K562 (cell line): ENCODE data around the gene OR4D9. TPM values are rescaled to one million over a fixed set of nuclear protein-coding genes. Genes with fewer than 3 reads are reported as not detected.

ENCODE experiments used
- CEBPG ChIP-seq, 3 experiments: fragments of 200-800 bp in 1 of 3; sonication (Bioruptor generic) in 1 of 3; sonication (generic) in 1 of 3; formaldehyde crosslinking in 1 of 3; IDR thresholded peaks in 2 of 3; conservative IDR thresholded peaks in 1 of 3; 2 replicates each; pipeline versions ENCODE4 v1.6.1 to v1.8.0; 2016 to 2022; ENCODE audit warnings: missing compliant biosample characterization in 2 of 3, missing genetic modification characterization in 2 of 3, mild to moderate bottlenecking in 1 of 3, missing genetic modification reagents in 1 of 3
- CXXC5 ChIP-seq: fragments of 250-450 bp; sonication (Bioruptor Pico); IDR thresholded peaks from 2 replicates; pipeline ENCODE4 v1.8.0; 2022; ENCODE audit warnings: inconsistent platforms, mild to moderate bottlenecking, moderate library complexity
- ILK ChIP-seq: fragments of 450-650 bp; IDR thresholded peaks from 2 replicates; pipeline ENCODE4 v1.6.1; 2016; ENCODE audit warnings: missing genetic modification characterization, low read depth, mild to moderate bottlenecking, missing compliant biosample characterization, moderate library complexity, borderline replicate concordance
- MCM3 ChIP-seq: fragments of 450-650 bp; IDR thresholded peaks from 2 replicates; pipeline ENCODE4 v1.6.1; 2016
- MECOM ChIP-seq: fragments of 250-450 bp; sonication (Bioruptor Pico); IDR thresholded peaks from 2 replicates; pipeline ENCODE4 v1.8.0; 2022; ENCODE audit warnings: inconsistent platforms
- POLR3A ChIP-seq: IDR thresholded peaks from 2 replicates; pipeline ENCODE4 v1.6.1; 2011; ENCODE audit warnings: borderline replicate concordance, mild to moderate bottlenecking, moderate library complexity; ENCODE audit not compliant: insufficient read length, insufficient read depth; ENCODE audit errors: extremely low read depth
- RAD21 ChIP-seq, 2 experiments: fragments of 250-450 bp in 1 of 2; fragments of 450-650 bp in 1 of 2; sonication (Bioruptor Pico) in 1 of 2; formaldehyde crosslinking in 1 of 2; IDR thresholded peaks in 1 of 2; conservative IDR thresholded peaks in 1 of 2; 2 replicates each; pipeline versions ENCODE4 v1.4.0 to v1.8.0; 2020 to 2022; ENCODE audit warnings: mild to moderate bottlenecking in 2 of 2, moderate library complexity in 1 of 2
- RB1 ChIP-seq: fragments of 450-650 bp; IDR thresholded peaks from 2 replicates; pipeline ENCODE4 v1.6.1; 2017; ENCODE audit warnings: low read depth, mild to moderate bottlenecking
- SAFB2 ChIP-seq: fragments of 200-400 bp; formaldehyde crosslinking; IDR thresholded peaks from 2 replicates; pipeline ENCODE4 v1.6.1; 2018; ENCODE audit warnings: borderline replicate concordance, low read length, low read depth, moderate library complexity; ENCODE audit not compliant: severe bottlenecking
- SETDB1 ChIP-seq: IDR thresholded peaks from one replicate; pipeline ENCODE4 v1.6.1; 2012; ENCODE audit warnings: low read length, control low read depth, inconsistent platforms
- SRSF3 ChIP-seq: fragments of 200-400 bp; formaldehyde crosslinking; IDR thresholded peaks from 2 replicates; pipeline ENCODE4 v1.6.1; 2016; ENCODE audit warnings: mild to moderate bottlenecking, low read length, moderate library complexity; ENCODE audit not compliant: insufficient read depth
- ZNF184 ChIP-seq: sonication (generic); formaldehyde crosslinking; IDR thresholded peaks from 2 replicates; pipeline ENCODE4 v1.5.0; 2020; ENCODE audit warnings: missing genetic modification reagents
- polyA plus RNA-seq, 8 experiments: library from polyadenylated mRNA; depleted of rRNA in 4 of 8; stranded (reverse) in 5 of 8; unstranded in 3 of 8; fragments of >200 nt; fragmentation: Nextera tagmentation in 2 of 8; fragmentation: Illumina TruSeq in 1 of 8; extraction: Ambion mirVana in 2 of 8; extraction: Trizol in 1 of 8; gene quantifications; 2 replicates each; pipeline versions ENCODE4 v1.2.1 to v1.2.3, GENCODE V29; 2011 to 2014; ENCODE audit warnings: inconsistent platforms in 1 of 8, missing spikeins in 1 of 8
- total RNA-seq, 7 experiments: library from RNA; depleted of rRNA in 6 of 7; stranded (reverse); fragments of >200 nt in 6 of 7; fragmentation: Illumina TruSeq in 2 of 7; extraction: Trizol in 2 of 7; gene quantifications; 2 replicates each; pipeline versions ENCODE4 v1.2.1 to v1.2.3, GENCODE V29; 2011 to 2021; ENCODE audit warnings: low replicate concordance in 1 of 7
- TF ChIP-seq, protein P1 (sequence below): fragments of 200-800 bp; sonication (Bioruptor generic); IDR thresholded peaks from 2 replicates; pipeline ENCODE4 v1.6.1; 2017; ENCODE audit warnings: missing genetic modification characterization, missing compliant biosample characterization
- TF ChIP-seq, protein P2 (sequence below): fragments of 450-650 bp; IDR thresholded peaks from 2 replicates; pipeline ENCODE4 v1.6.1; 2014; ENCODE audit warnings: low read depth, mild to moderate bottlenecking, moderate library complexity, borderline replicate concordance
- TF ChIP-seq, protein P3 (sequence below): fragments of 250-450 bp; sonication (Bioruptor Pico); IDR thresholded peaks from 2 replicates; pipeline ENCODE4 v1.4.0; 2020; ENCODE audit warnings: mild to moderate bottlenecking, moderate library complexity
- TF ChIP-seq, protein P4 (sequence below): fragments of 450-650 bp; IDR thresholded peaks from 2 replicates; pipeline ENCODE4 v1.6.1; 2016; ENCODE audit warnings: low read depth, mild to moderate bottlenecking, moderate library complexity
- TF ChIP-seq, protein P5 (sequence below): fragments of 450-650 bp; IDR thresholded peaks from 2 replicates; pipeline ENCODE4 v1.6.1; 2016; ENCODE audit warnings: missing biosample characterization, missing genetic modification characterization
- TF ChIP-seq, protein P6 (sequence below): fragments of 250-450 bp; sonication (Bioruptor Pico); IDR thresholded peaks from 2 replicates; pipeline ENCODE4 v1.5.0; 2020; ENCODE audit warnings: mild to moderate bottlenecking

Gene OR4D9
- total and polyA plus RNA-seq, 9 of the 15 experiments (the other 6 are each of a cell fraction or from before 2014, with no cell fraction given) = not detected

DNA sequence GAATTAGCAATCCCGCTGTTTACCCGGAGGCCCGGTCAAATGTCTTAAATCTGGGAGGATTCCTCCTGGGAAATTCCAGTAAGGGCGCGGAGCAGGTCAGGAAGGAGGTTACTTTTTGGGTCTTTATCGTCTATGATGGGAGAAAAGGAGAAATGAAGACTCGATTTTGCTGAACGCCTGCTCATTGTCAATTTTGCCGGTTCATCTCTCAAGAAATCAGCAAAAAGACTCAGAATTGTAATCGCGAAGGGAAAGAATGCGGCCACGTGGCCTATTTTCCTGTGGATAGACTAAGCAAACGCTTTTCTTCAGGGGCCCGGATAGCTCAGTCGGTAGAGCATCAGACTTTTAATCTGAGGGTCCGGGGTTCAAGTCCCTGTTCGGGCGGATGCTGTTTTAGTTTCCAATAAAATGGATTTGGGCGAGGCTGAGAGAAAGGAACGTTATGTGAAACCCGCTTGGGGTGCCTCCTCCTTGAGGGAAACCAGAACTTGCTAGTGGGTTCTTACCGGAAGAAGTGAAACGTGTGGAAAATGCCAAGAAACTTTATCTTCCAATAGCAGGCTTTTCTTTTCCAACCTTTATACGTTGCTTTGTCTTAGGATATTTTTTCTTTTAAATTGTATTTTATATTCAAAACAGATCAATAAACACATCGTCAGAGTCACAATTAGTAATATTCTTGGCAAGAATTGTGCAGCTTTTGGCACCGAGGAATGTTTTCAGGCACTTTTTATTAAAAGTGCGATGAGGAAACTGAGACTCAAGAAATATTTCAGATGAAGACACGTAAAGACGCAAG, 45.0 kb downstream of the OR4D9 start (continued):
- TF ChIP-seq, protein P1, sequence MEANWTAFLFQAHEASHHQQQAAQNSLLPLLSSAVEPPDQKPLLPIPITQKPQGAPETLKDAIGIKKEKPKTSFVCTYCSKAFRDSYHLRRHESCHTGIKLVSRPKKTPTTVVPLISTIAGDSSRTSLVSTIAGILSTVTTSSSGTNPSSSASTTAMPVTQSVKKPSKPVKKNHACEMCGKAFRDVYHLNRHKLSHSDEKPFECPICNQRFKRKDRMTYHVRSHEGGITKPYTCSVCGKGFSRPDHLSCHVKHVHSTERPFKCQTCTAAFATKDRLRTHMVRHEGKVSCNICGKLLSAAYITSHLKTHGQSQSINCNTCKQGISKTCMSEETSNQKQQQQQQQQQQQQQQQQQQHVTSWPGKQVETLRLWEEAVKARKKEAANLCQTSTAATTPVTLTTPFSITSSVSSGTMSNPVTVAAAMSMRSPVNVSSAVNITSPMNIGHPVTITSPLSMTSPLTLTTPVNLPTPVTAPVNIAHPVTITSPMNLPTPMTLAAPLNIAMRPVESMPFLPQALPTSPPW (CRISPR knock-in tag) = peak; percentile 36; the same call in 1 of the 2 replicates
- TF ChIP-seq, protein P2, sequence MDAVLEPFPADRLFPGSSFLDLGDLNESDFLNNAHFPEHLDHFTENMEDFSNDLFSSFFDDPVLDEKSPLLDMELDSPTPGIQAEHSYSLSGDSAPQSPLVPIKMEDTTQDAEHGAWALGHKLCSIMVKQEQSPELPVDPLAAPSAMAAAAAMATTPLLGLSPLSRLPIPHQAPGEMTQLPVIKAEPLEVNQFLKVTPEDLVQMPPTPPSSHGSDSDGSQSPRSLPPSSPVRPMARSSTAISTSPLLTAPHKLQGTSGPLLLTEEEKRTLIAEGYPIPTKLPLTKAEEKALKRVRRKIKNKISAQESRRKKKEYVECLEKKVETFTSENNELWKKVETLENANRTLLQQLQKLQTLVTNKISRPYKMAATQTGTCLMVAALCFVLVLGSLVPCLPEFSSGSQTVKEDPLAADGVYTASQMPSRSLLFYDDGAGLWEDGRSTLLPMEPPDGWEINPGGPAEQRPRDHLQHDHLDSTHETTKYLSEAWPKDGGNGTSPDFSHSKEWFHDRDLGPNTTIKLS = peak; percentile 85
- TF ChIP-seq ILK (tag) (no peak), SAFB2 (no peak), SETDB1 (no peak), MECOM (CRISPR knock-in tag) (no peak), CEBPG (CRISPR knock-in tag; IDR thresholded peaks at IDR 0.05) (no peak), CEBPG (tag; conservative IDR thresholded peaks at IDR 0.05 in 1 of 2, IDR thresholded peaks at IDR 0.05 in 1 of 2) (no peak), RB1 (no peak), RAD21 (CRISPR knock-in tag; conservative IDR thresholded peaks at IDR 0.05 in 1 of 2, IDR thresholded peaks at IDR 0.05 in 1 of 2) (no peak), CXXC5 (peak; percentile 65), SRSF3 (no peak), POLR3A (peak; percentile 86), ZNF184 (CRISPR knock-in tag) (no peak), MCM3 (no peak)
- TF ChIP-seq, protein P3, sequence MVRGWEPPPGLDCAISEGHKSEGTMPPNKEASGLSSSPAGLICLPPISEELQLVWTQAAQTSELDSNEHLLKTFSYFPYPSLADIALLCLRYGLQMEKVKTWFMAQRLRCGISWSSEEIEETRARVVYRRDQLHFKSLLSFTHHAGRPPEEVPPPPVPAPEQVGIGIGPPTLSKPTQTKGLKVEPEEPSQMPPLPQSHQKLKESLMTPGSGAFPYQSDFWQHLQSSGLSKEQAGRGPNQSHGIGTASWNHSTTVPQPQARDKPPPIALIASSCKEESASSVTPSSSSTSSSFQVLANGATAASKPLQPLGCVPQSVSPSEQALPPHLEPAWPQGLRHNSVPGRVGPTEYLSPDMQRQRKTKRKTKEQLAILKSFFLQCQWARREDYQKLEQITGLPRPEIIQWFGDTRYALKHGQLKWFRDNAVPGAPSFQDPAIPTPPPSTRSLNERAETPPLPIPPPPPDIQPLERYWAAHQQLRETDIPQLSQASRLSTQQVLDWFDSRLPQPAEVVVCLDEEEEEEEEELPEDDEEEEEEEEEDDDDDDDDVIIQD = no peak
- TF ChIP-seq, protein P4, sequence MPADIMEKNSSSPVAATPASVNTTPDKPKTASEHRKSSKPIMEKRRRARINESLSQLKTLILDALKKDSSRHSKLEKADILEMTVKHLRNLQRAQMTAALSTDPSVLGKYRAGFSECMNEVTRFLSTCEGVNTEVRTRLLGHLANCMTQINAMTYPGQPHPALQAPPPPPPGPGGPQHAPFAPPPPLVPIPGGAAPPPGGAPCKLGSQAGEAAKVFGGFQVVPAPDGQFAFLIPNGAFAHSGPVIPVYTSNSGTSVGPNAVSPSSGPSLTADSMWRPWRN = peak; percentile 56
- TF ChIP-seq, protein P5, sequence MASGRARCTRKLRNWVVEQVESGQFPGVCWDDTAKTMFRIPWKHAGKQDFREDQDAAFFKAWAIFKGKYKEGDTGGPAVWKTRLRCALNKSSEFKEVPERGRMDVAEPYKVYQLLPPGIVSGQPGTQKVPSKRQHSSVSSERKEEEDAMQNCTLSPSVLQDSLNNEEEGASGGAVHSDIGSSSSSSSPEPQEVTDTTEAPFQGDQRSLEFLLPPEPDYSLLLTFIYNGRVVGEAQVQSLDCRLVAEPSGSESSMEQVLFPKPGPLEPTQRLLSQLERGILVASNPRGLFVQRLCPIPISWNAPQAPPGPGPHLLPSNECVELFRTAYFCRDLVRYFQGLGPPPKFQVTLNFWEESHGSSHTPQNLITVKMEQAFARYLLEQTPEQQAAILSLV (tag) = no peak
- TF ChIP-seq, protein P6, sequence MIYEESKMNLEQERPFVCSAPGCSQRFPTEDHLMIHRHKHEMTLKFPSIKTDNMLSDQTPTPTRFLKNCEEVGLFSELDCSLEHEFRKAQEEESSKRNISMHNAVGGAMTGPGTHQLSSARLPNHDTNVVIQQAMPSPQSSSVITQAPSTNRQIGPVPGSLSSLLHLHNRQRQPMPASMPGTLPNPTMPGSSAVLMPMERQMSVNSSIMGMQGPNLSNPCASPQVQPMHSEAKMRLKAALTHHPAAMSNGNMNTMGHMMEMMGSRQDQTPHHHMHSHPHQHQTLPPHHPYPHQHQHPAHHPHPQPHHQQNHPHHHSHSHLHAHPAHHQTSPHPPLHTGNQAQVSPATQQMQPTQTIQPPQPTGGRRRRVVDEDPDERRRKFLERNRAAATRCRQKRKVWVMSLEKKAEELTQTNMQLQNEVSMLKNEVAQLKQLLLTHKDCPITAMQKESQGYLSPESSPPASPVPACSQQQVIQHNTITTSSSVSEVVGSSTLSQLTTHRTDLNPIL (CRISPR knock-in tag) = no peak
